GM19043 (cell line): ENCODE data around the gene CEP170B.
"Not testable (repeated sequence)": the region's sequence is repeated elsewhere in the genome, so short reads cannot be mapped to it uniquely, and the experiment has no call there.

Experiments used
- ATAC-seq: cut with Tn5 transposase; IDR thresholded peaks from one replicate; pipeline ENCODE4 v1.9.1; 2021; ENCODE audit warnings: low read depth; ENCODE audit not compliant: unreplicated experiment

CEP170B gene

DNA sequence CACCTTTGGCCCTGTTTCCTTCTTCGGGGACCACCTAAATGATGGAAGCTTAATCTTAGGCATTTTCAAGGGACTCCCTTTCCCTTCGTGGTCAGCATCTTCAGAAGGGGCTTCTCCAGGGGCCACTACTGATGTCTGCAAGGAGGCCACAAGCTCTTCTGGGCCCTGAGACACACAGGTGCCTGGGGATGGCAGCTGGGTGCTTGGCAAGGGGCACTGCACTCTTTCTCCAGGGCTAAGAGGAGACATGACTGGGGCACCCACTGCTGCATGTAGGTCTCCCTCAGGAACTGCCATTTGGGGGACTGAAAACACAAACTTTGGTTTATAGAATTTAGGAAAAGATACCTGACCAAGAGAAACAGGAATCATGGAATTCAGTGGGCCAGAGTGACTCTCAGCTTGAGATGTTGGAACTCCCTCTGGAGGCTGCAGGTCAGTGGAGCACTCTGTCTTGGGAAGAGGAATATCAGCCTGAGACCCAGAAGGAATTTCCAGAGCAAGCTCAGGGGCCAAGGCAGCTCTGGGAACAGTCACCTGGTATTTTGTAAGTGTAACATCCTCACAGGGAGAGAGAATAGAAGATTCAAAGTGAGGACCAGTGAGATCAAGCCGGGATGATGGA, 75.6 kb downstream of the CEP170B start:
- ATAC-seq, result no peak

DNA sequence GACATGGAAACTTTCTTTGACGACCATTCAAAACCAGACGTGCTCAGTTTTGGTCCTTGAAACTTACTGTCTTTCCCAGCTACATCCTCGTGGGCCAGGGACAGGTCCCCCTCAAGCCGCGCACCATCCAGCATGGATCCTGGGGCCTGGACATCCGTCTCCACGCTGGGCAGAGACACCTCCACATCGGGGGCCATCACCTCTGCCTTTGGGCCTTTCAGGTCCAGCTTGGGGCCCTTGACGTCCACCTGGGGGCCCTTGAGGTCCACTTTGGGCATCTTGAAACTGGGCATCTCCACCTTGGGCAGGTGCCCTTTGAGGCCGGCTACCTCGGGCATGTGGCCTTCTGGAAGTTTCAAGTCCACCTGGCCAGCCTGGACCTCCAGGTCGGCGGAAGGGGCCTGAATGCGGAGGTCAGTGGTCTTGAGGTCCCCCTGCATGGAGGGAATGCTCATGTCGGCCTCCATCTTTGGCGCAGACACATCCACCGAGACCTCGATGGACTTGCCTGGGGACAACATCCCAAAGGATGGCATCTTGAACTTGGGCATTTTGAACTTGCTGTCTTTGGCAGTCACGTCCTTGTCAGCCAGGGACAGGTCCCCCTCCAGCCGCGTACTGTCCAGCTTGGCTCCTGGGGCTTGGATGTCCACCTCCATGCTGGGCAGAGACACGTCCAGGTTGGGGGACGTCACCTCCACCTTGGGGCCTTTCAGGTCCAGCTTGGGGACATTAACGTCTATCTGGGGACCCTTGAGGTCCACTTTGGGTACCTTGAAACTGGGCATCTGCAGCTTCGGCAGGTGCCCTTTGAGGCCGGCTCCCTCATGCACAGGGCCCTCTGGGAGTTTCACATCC, 76.7 kb downstream of the CEP170B start:
- ATAC-seq, result no peak

DNA sequence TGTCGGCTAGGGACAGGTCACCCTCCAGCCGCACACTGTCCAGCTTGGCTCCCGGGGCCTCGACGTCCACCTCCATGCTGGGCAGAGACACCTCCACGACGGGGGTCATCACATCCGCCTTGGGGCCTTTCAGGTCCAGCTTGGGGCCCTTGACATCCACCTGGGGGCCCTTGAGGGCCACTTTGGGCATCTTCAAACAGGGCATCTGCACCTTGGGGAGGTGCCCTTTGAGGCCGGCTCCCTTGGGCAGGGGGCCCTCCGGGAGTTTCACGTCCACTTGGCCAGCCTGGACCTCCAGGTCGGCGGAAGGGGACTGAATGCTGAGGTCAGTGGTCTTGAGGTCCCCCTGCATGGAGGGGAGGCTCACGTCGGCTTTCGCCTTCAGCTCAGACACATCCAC, 77.5 kb downstream of the CEP170B start:
- ATAC-seq, result no peak

DNA sequence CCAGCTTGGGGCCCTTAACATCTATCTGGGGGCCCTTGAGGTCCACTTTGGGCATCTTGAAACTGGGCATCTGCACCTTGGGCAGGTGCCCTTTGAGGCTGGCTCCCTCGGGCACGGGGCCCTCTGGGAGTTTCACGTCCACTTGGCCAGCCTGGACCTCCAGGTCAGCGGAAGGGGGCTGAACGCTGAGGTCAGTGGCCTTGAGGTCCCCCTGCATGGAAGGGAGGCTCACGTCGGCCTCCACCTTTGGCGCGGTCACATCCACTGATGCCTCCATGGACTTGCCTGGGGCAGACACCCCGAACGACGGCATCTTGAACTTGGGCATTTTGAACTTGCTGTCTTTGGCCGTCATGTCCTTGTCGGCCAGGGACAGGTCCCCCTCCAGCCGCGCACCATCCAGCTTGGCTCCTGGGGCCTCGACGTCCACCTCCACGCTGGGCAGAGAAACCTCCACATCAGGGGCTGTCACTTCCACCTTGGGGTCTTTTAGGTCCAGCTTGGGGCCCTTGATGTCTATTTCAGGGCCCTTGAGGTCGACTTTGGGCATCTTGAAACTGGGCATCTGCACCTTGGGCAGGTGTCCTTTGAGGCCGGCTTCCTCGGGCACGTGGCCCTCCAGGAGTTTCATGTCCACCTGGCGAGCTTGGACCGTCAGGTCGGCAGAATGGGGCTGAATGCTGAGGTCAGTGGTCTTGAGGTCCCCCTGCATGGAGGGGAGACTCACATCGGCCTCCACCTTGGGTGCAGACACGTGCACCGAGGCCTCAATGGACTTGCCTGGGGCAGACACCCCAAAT, 78.3 kb downstream of the CEP170B start:
- ATAC-seq, result not testable (repeated sequence)

DNA sequence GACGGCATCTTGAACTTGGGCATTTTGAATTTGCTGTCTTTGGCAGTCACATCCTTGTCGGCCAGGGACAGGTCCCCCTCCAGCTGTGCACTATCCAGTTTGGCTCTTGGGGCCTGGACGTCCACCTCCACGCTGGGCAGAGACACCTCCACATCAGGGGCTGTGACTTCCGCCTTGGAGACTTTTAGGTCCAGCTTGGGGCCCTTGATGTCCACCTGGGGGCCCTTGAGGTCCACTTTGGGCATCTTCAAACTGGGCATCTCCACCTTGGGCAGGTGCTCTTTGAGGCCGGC, 78.9 kb downstream of the CEP170B start:
- ATAC-seq, result not testable (repeated sequence)

DNA sequence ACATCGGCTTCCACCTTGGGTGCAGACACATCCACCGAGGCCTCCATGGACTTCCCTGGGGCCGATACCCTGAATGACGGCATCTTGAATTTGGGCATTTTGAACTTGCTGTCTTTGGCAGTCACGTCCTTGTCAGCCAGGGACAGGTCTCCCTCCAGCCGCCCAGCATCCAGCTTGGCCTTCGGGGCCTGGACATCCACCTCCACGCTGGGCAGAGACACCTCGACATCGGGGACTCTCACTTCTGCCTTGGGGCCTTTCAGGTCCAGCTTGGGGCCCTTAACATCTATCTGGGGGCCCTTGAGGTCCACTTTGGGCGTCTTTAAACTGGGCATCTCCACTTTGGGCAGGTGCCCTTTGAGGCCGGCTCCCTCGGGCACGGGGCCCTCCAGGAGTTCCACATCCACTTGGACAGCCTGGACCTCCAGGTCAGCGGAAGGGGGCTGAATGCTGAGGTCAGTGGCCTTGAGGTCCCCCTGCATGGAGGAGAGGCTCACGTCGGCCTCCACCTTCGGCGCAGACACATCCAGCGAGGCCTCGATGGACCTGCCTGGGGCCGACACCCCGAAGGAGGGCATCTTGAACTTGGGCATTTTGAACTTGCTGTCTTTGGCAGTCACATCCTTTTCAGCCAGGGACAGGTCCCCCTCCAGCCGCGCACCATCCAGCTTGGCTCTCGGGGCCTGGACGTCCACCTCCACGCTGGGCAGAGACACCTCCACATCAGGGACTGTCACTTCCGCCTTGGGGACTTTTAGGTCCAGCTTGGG, 79.6 kb downstream of the CEP170B start:
- not testable (repeated sequence) for ATAC-seq

DNA sequence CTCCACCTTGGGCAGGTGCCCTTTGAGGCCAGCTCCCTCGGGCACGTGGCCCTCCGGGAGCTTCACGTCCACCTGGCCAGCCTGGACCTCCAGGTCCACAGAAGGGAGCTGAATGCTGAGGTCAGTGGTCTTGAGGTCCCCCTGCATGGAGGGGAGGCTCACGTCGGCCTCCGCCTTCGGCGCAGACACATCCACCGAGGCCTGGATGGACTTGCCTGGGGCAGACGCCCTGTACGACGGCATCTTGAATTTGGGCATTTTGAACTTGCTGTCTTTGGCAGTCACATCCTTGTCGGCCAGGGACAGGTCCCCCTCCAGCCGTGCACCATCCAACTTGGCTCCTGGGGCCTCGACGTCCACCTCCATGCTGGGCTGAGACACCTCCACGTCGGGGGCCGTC, 80.2 kb downstream of the CEP170B start:
- ATAC-seq, result not testable (repeated sequence)
